Ectodermal cell (in vitro differentiated cells): ENCODE results near the gene GNLY.

Experiments
- H3K27ac ChIP-seq: 2 replicates; pipeline ENCODE4 v1.7.0; 2013; ENCODE audit warnings: mild to moderate bottlenecking, low read depth, low read length; ENCODE audit not compliant: insufficient read depth, poor library complexity, severe bottlenecking
- H3K27me3 ChIP-seq: 2 replicates; pipeline ENCODE4 v1.7.0; 2013; ENCODE audit warnings: mild to moderate bottlenecking, low read length; ENCODE audit not compliant: insufficient read depth, control insufficient read depth, poor library complexity, severe bottlenecking
- H3K36me3 ChIP-seq: one replicate; pipeline ENCODE4 v1.7.0; 2013; ENCODE audit warnings: low read length; ENCODE audit not compliant: control insufficient read depth, insufficient read depth
- H3K4me1 ChIP-seq: one replicate; pipeline ENCODE4 v1.7.0; 2013; ENCODE audit warnings: low read length; ENCODE audit not compliant: control insufficient read depth, insufficient read depth
- H3K4me3 ChIP-seq: 2 replicates; pipeline ENCODE4 v1.7.0; 2013; ENCODE audit warnings: low read depth, low read length, control low read depth; ENCODE audit not compliant: insufficient read depth
- H3K9me3 ChIP-seq: 2 replicates; pipeline ENCODE4 v1.7.0; 2013; ENCODE audit warnings: mild to moderate bottlenecking, low read length, moderate library complexity; ENCODE audit not compliant: control insufficient read depth
- WGBS, 2 experiments: methylation state at CpG; one replicate each; pipeline ENCODE4 v1.1.7; 2013; ENCODE audit warnings: missing lambda C conversion rate in 2 of 2; 5-methylcytosine and 5-hydroxymethylcytosine counted together

GNLY gene

DNA sequence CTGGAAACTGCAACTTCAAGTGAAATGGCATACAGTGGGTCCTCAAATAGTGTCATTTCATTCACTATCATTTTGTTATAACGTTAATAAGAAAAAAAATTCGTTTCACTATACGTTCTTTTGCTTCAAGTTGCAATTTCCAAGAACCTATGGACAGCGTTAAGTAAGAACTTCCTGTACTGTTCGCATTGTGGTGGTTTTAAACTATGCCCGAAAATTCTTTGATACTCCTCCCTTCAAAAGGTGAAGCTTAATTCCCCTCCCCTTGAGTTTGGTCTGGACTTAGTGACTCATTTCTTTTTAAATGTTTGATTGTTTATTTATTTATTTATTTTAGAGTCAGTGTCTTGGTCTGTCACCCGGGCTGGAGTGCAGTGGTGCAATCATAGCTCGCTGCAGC is 20.7 kb downstream of the GNLY start:
- Histone ChIP-seq H3K4me3 (no peak overlapping the region), H3K9me3 (no peaks in the 10 kb centered on the region), H3K4me1 (peaks cover 8% of the 10 kb centered on the region), H3K27me3 (no peaks in the 10 kb centered on the region), H3K36me3 (no peaks in the 10 kb centered on the region), H3K27ac (no peak overlapping the region)
- WGBS, 2 experiments, result 92 to 93% methylated on average over 8 of the region's 8 CpGs

DNA sequence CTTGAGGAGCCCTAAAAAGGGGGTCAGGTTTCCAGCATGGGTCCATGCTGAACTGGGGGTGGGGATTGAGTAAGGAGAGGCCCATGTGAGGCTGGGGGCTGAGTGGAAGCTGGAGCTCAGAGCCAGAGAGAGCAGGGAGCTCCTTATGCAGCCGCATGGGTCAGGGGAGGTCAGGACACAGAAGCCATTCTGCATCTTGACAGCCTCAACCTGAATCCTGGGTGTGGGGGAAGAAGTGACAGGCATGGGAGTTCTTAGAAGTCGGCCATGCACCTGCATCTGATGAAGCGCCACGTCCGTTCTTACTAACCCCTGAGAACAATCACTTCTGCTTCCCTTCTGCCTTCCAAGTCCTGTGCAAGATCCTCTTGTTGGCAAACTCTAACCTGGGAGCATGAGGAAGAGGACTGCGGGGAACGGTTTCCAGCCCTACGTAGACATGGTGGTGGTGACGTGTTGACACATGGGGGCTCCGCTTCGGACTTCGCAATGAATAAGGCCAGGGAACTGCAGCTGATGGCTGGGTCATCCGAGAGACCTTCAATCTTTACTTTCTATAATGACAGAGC is 22.3 kb downstream of the GNLY start:
- H3K4me1 ChIP-seq, result peaks cover 8% of the 10 kb centered on the region
- WGBS, 2 experiments, result 87 to 89% methylated on average over 13 of the region's 13 CpGs
- no peaks in the 10 kb centered on the region for H3K27me3 ChIP-seq
- H3K9me3 ChIP-seq, result no peaks in the 10 kb centered on the region
- H3K27ac ChIP-seq, result no peak overlapping the region
- no peak overlapping the region for H3K4me3 ChIP-seq
- no peaks in the 10 kb centered on the region for H3K36me3 ChIP-seq

- H3K4me3 ChIP-seq, result no peak overlapping the region
- H3K27me3 ChIP-seq, result no peaks in the 10 kb centered on the region
- no peak overlapping the region for H3K27ac ChIP-seq
- H3K4me1 ChIP-seq, result peaks cover 8% of the 10 kb centered on the region
- H3K9me3 ChIP-seq, result no peaks in the 10 kb centered on the region
- H3K36me3 ChIP-seq, result no peaks in the 10 kb centered on the region
- WGBS, 2 experiments, result 74 to 76% methylated on average over 15 of the region's 15 CpGs
Measured at GRCh38 chr2:85717308-85718008, 23.3 kb downstream of the GNLY start.

- Histone ChIP-seq H3K27me3 (no peaks in the 10 kb centered on the region), H3K27ac (no peak overlapping the region), H3K4me1 (peaks cover 8% of the 10 kb centered on the region), H3K4me3 (no peak overlapping the region), H3K36me3 (no peaks in the 10 kb centered on the region), H3K9me3 (no peaks in the 10 kb centered on the region)
- WGBS, 2 experiments, result 90 to 91% methylated on average over 7 of the region's 7 CpGs
Measured at GRCh38 chr2:85718009-85718391, 23.8 kb downstream of the GNLY start.

DNA sequence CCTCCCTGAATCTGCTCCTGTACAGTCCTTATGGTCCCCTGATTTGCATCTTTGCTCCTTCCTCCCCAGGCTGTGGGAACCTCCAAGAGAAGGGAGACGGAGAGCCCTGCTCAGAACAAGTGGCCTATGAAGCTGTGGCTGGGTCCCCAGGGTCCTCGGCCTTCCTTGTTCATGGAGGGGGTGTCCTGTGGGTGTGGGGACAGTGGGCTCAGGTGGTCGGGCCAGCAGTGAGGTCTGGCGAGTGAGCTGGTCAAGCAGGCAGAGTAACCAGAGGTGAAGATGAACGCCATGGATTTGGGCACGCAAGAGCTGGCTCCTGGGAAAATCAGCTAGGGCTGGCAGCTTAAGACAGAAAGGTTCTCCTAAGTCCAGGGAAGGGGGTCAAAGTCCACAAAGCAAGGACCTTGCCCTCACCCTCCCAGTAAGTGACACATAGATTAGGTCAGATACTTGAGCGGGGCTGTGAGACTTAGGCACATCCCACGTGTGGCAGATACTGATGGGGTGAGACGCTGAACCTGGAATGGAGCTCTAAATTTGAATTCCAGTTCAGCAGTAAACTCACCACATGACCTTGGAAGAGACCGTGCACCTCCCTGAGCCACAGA is 24.8 kb downstream of the GNLY start:
- no peak overlapping the region for H3K4me3 ChIP-seq
- H3K9me3 ChIP-seq, result no peaks in the 10 kb centered on the region
- 92 to 94% methylated on average over 10 of the region's 10 CpGs for WGBS, 2 experiments
- H3K36me3 ChIP-seq, result no peaks in the 10 kb centered on the region
- H3K27me3 ChIP-seq, result no peaks in the 10 kb centered on the region
- peaks cover 8% of the 10 kb centered on the region for H3K4me1 ChIP-seq
- H3K27ac ChIP-seq, result no peak overlapping the region

DNA sequence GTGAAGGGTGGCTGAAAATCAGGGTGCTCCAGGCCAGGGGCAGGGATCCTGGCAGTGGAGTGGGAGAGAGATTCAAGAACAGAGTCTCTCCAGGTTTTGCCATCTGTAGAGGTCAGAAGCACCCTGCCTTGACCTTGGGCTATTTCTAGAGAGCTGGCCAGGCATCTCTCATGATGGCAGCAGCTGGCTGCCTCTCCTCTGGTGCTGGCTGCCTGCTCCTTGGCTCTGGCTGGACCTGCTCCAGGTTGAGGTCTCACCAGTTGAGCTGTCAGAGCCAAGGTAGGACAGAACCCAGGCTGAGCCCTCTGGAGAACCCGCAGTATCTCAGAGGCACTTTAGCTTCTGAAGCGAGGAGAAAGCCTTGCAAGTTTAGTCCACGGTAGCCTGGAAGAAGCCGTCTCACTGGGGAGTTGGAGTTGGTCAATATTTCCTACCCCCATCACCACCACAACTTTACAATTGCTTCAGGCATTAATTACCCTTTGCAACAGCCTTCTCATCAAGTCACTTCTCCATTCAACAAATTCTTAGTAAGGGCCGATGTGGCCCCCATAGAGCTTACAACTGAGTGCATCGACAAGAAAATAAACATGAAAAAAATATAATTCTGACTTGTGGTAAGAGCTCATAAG is 25.6 kb downstream of the GNLY start:
- H3K9me3 ChIP-seq, result no peaks in the 10 kb centered on the region
- WGBS, 2 experiments, result 88 to 95% methylated on average over 6 of the region's 6 CpGs

GRCh38 chr2:85720533-85720932 is 26.4 kb downstream of the GNLY start:
- H3K36me3 ChIP-seq, result no peaks in the 10 kb centered on the region
- WGBS, 2 experiments, result 73 to 76% methylated on average over 1 of the region's 1 CpG
- no peaks in the 10 kb centered on the region for H3K9me3 ChIP-seq
- H3K4me3 ChIP-seq, result no peak overlapping the region
- H3K27me3 ChIP-seq, result no peaks in the 10 kb centered on the region
- no peak overlapping the region for H3K27ac ChIP-seq
- H3K4me1 ChIP-seq, result peaks cover 8% of the 10 kb centered on the region

More for the DNA sequence above, 25.6 kb downstream of the GNLY start:
- peaks cover 8% of the 10 kb centered on the region for H3K4me1 ChIP-seq
- no peaks in the 10 kb centered on the region for H3K27me3 ChIP-seq
- H3K27ac ChIP-seq, result no peak overlapping the region
- no peaks in the 10 kb centered on the region for H3K36me3 ChIP-seq
- no peak overlapping the region for H3K4me3 ChIP-seq

DNA sequence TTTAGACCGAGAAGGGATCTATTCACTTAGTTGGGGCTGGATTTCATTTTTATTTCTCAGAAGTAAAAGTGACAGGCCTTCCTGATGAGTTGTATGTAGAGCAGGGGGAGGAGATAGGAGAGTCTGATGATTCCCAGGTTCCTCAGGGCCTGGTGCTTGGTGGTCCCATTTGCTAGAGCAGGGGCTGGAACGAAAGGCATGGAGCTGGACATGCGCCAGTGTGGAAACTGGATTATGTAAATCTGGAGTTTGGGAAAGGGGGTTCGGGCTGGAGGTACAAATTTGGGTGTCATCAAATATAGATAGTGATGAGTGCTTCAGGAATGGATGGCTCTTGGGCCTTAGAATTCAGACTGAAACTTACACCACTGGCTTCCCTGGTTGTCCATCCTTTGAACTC is 27.5 kb downstream of the GNLY start:
- H3K9me3 ChIP-seq, result no peaks in the 10 kb centered on the region
- H3K36me3 ChIP-seq, result no peaks in the 10 kb centered on the region
- H3K27me3 ChIP-seq, result no peaks in the 10 kb centered on the region
- H3K4me3 ChIP-seq, result no peak overlapping the region
- 91 to 93% methylated on average over 4 of the region's 4 CpGs for WGBS, 2 experiments
- H3K4me1 ChIP-seq, result peaks cover 8% of the 10 kb centered on the region
- no peak overlapping the region for H3K27ac ChIP-seq

DNA sequence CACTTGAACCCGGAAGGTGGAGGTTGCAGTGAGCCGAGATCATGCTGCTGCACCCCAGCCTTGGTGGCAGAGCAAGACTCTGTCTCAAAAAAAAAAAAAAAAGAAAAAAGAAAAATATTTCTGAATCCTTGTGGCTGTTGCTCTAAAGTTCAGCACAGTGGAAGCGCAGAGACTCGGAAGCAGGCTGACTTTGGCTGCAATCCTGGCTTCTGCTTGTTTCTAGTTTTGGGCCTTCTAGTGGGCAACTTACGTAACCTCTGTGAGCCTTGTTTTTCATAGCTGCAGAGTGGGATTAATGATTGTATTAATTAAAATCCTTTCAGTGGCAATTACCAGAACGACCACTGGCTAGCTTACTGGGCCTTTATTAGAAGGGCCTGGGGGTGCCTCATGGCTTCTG is 28.4 kb downstream of the GNLY start:
- H3K27me3 ChIP-seq, result no peaks in the 10 kb centered on the region
- no peaks in the 10 kb centered on the region for H3K36me3 ChIP-seq
- H3K27ac ChIP-seq, result no peak overlapping the region
- no peaks in the 10 kb centered on the region for H3K9me3 ChIP-seq
- H3K4me1 ChIP-seq, result peaks cover 4% of the 10 kb centered on the region
- no peak overlapping the region for H3K4me3 ChIP-seq
- WGBS, 2 experiments, result 93 to 95% methylated on average over 6 of the region's 6 CpGs

- Histone ChIP-seq H3K4me3 (no peak overlapping the region), H3K9me3 (no peaks in the 10 kb centered on the region), H3K27ac (no peak overlapping the region), H3K4me1 (peaks cover 3% of the 10 kb centered on the region), H3K36me3 (no peaks in the 10 kb centered on the region), H3K27me3 (peaks cover 6% of the 10 kb centered on the region)
- 92 to 98% methylated on average over 2 of the region's 2 CpGs for WGBS, 2 experiments
Measured at GRCh38 chr2:85723707-85724360, 29.7 kb downstream of the GNLY start.
